GM21619 (cell line): ENCODE measurements around the gene DES.

Experiments
- ATAC-seq: cut with Tn5 transposase; IDR thresholded peaks from one replicate; pipeline ENCODE4 v1.9.1; 2021; ENCODE audit not compliant: unreplicated experiment

The DES gene

DNA sequence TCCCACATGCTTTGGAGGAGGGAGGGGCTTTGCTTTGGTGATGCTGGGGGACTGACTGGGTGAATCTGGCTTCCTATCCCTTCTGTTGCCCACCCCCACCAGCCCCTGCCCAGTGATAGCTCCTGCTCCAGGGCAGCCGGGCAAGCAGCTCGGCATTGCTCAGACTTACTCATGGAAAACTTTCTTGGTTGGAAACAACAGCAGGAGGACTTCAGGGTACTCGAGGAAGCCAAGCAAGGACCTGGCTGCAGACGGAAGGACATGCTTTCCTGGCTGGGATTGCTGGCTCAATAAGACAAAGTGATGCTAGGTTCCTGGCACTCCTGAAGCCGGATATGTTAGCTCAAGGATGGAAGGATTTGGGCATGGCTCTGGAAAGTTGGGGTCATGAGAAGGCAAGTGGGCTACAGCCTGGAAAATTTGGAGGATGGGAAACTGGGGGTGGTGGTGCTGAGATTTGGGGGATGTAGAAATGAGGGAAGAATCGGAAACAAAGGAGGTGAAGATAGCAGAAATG is 19.6 kb downstream of the DES start:
- ATAC-seq, result no peak

DNA sequence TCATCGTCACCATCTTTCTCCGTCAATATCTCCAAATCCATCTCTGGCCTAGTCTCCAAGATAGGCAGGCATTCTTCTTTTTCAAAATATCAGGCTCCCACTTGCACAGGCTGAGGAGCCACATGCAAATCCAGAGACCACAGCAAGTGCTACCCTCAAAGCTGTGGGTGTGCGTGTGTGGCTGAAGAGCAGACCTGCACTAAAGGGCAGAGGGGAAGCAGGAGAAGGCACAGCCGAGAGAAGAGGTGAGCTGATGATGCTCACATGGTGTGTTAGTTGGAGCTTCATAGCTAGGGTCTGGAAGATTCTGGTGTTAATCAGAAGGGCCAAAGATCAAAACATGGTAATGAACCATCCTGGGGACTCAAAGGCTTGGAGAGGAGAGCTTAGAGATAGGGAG is 20.3 kb downstream of the DES start:
- no peak for ATAC-seq

GRCh38 chr2:219439506-219439905 is 21.3 kb downstream of the DES start:
- no peak for ATAC-seq

DNA sequence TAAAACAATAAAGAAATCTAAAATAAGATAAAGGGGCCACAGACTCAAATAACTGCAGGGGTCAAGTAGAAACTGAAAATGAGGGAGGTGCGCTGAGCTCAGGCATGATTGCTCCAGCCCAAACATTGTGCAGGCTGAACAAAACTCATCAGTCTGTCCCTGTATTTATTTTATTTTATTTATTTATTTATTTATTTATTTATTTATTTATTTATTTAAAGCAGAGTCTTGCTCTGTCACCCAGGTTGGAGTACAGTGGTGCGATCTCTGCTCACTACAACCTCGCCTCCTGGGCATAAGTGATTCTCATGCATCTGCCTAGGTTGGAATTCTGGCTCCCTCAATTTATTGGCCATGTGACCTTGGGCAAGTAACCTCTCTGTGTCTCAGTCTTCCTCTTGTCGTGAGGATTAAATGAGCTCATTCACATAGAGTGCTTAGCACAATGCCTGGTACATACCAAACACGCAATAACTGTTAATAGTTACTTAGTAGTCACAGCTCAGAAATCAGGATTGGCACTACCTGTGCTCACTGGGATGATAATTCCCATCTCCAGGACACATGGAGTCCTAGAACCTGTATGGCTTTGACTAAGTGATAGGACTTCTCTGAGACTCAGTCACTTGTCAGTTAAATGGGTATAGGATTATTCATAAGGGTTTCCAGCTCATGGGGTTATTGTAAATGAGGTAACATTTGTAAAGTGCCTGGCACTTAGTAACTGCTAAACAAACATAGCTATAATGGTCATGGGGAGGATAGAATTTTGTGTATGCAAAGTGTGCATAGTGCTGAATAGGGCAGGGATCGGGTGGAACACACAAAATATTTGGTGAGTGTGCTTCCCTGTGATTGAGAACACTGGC is 22.4 kb downstream of the DES start:
- no peak for ATAC-seq

DNA sequence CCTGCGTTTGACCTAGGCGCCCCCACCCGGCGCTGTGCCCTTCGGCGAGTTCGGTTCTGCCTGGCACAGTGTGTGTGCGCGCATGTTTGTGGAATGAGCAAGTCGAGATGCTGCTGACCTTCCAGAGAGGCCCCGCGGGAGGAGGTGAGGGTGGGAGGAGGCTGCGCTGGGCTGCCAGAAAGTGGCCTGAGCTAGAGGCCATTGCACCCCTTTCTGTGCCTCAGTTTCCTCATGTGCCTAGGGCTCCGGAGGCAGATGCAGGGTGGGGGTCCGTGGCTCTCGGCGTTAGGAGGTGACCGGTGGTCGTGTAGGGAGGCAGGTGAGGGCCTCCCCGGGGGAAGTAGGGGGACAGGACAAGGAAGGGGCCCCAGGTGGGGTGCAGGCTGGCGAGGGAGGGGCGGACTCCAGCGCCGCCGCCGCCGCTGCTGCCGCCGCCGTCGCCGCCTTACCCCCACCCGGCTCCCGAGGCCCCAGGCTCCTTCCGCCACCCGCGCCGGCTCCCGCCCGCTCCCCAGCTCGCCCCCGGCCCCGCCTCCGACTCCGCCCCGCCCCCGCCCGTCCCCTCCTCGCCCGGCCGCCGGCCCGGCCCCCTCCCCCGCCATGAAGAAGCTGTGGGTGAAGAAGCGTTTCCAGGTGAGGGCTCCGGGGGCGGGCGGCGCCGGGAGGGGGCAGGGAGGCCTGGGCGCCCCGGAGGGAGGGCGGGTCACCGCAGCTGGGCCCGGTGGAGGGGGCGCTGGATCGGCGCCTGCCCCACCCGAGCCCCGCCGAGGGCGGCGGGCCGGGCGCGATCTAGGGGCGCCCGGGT is 23.5 kb downstream of the DES start:
- ATAC-seq, result no peak

- no peak for ATAC-seq
Observed at GRCh38 chr2:219442256-219443015, 24.3 kb downstream of the DES start.

- ATAC-seq, result no peak
Observed at GRCh38 chr2:219443016-219443696, 25.0 kb downstream of the DES start.

GRCh38 chr2:219443697-219444023 is 25.5 kb downstream of the DES start:
- ATAC-seq, result no peak

DNA sequence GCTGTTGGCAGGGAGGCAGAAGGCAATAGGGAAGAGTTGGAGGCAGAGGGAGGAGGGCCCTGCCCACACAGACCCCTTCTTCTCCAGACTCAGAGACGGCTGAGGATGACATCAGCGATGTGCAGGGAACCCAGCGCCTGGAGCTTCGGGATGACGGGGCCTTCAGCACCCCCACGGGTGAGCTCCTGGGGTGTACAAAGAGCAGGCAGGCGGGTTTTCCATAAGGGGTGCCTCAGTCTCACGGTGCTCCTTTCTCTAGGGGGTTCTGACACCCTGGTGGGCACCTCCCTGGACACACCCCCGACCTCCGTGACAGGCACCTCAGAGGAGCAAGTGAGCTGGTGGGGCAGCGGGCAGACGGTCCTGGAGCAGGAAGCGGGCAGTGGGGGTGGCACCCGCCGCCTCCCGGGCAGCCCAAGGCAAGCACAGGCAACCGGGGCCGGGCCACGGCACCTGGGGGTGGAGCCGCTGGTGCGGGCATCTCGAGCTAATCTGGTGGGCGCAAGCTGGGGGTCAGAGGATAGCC is 26.5 kb downstream of the DES start:
- no peak for ATAC-seq

- no peak for ATAC-seq
Observed at GRCh38 chr2:219445220-219445640, 27.1 kb downstream of the DES start.

- no peak for ATAC-seq
Observed at GRCh38 chr2:219446101-219446504, 27.9 kb downstream of the DES start.

DNA sequence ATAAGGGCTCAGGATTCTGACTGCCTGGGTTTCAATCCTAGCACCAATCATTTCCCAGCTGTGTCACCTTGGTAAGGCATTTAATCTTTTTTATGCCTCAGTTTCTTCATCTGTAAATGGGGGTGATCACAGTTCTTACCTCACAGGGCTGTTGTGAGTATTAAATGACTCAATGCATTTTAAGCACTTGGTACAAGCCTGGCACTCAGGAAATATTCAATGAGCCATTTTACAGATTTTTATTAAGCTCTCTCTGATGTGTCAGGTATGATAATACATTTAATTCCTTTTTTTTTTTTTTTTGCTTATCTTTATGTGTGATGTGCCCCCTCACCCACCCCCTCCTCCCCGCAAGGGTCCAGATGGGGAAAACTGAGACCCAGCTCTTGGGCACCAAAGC is 28.5 kb downstream of the DES start:
- ATAC-seq, result no peak

DNA sequence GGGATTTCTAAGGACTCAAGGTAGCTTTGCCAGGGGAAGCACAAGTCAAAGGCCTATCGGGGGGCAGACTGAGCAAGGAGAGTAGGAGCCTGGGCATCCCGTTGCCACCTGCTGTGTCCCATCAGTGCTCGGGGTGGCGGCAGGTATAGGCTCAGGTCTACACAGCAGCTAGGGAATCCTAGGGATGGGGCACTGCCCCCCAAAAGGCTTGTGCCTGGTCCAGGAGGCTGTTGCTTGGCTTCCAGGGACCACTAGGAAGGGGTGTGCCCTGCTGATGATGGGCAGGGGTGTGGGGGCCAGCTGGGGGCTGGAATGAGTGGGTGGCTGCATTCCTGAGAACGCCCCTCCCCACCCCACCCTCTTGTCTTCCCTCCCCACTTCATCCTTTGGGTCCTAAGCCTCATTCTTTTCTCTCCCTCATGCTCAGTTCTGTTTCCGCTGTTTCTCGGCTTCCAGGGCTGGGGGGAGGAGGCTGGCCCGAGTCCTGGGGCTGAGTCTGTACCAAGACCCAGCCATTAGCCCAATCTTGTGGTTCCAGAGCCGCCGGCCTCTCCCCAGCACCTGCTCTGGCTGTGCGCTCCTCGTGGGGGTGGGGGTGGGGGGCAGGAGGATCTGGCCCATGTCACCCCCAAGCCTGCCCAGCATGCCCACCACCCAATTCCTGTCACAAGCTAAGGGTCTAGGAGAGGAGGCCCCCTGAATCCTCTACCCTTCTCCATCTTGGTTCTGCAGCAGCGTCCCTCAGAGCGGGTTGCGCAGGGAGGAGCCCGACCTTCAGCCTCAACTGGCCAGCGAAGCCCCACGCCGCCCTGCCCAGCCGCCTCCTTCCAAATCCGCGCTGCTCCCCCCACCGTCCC is 29.3 kb downstream of the DES start:
- no peak for ATAC-seq

GRCh38 chr2:219448099-219448775 is 30.1 kb downstream of the DES start:
- ATAC-seq, result no peak

GRCh38 chr2:219448776-219449341 is 30.7 kb downstream of the DES start:
- no peak for ATAC-seq

GRCh38 chr2:219449609-219450008 is 31.4 kb downstream of the DES start:
- no peak for ATAC-seq

GRCh38 chr2:219451661-219452360 is 33.6 kb downstream of the DES start:
- ATAC-seq, result no peak
